Measurements from ENCODE around the gene KCNG1.
A peak's percentile ranks its signal among the peaks of the same experiment; 100 is the strongest.

KCNG1 gene

GRCh38 chr20:50991076-50991475, 31.8 kb downstream of the KCNG1 start:
- Histone ChIP-seq H3K4me3 (ENCODE audit: low read depth in 1 of 2, low read length in 1 of 2) (no peak overlapping the region), H3K9me3 (no peaks in the 10 kb centered on the region), H3K27me3 (peaks cover 30% of the 10 kb centered on the region), H3K4me1 (ENCODE audit: control insufficient read depth in 1 of 2, insufficient read depth in 1 of 2, low read depth in 1 of 2, low read length in 1 of 2) (no peaks in the 10 kb centered on the region), H3K27ac (no peak overlapping the region), H3K36me3 (no peaks in the 10 kb centered on the region)
- TF ChIP-seq CTCF (IDR thresholded peaks at IDR 0.05): no peak

- no peaks in the 10 kb centered on the region for H3K36me3 ChIP-seq
- peak; percentile 67 for TF ChIP-seq CTCF (IDR thresholded peaks at IDR 0.05)
- H3K4me3 ChIP-seq (ENCODE audit: low read depth in 1 of 2, low read length in 1 of 2): no peak overlapping the region
- no peaks in the 10 kb centered on the region for H3K4me1 ChIP-seq (ENCODE audit: control insufficient read depth in 1 of 2, insufficient read depth in 1 of 2, low read depth in 1 of 2, low read length in 1 of 2)
- H3K9me3 ChIP-seq: no peaks in the 10 kb centered on the region
- H3K27me3 ChIP-seq: peaks cover 56% of the 10 kb centered on the region
- H3K27ac ChIP-seq: no peak overlapping the region
Measured at GRCh38 chr20:50987493-50988210, 35.3 kb downstream of the KCNG1 start.

GRCh38 chr20:50983321-50983720, 39.6 kb downstream of the KCNG1 start:
- Histone ChIP-seq H3K36me3 (no peaks in the 10 kb centered on the region), H3K4me3 (ENCODE audit: low read depth in 1 of 2, low read length in 1 of 2) (no peak overlapping the region), H3K27ac (no peak overlapping the region), H3K4me1 (ENCODE audit: control insufficient read depth in 1 of 2, insufficient read depth in 1 of 2, low read depth in 1 of 2, low read length in 1 of 2) (no peaks in the 10 kb centered on the region), H3K27me3 (peaks cover 58% of the 10 kb centered on the region), H3K9me3 (no peaks in the 10 kb centered on the region)
- TF ChIP-seq CTCF (IDR thresholded peaks at IDR 0.05): no peak

- no peaks in the 10 kb centered on the region for H3K4me1 ChIP-seq (ENCODE audit: control insufficient read depth in 1 of 2, insufficient read depth in 1 of 2, low read depth in 1 of 2, low read length in 1 of 2)
- no peak for TF ChIP-seq CTCF (IDR thresholded peaks at IDR 0.05)
- H3K4me3 ChIP-seq (ENCODE audit: low read depth in 1 of 2, low read length in 1 of 2): no peak overlapping the region
- H3K27ac ChIP-seq: no peak overlapping the region
- H3K27me3 ChIP-seq: peaks cover 55% of the 10 kb centered on the region
- no peaks in the 10 kb centered on the region for H3K9me3 ChIP-seq
- H3K36me3 ChIP-seq: no peaks in the 10 kb centered on the region
Measured at GRCh38 chr20:50982363-50982762, 40.5 kb downstream of the KCNG1 start.

DNA sequence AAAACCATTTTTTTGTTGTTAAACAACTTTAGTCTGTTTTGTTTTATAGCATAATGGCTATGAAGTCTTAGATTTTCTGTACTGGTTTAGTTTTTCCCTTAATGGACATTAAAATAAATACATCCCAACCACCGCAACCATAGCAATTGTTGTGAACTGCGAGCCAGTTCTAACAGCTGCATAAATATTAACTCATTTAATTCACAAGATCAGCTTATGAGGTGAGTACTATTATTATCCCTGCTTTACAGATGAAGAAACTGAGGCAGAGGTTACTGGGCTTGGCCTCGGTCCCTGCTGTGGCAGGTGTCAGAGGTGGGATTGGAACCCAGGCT, 41.2 kb downstream of the KCNG1 start:
- no peaks in the 10 kb centered on the region for H3K9me3 ChIP-seq
- no peak for TF ChIP-seq CTCF (IDR thresholded peaks at IDR 0.05)
- H3K27ac ChIP-seq: no peak overlapping the region
- peaks cover 51% of the 10 kb centered on the region for H3K27me3 ChIP-seq
- no peaks in the 10 kb centered on the region for H3K36me3 ChIP-seq
- no peak overlapping the region for H3K4me3 ChIP-seq (ENCODE audit: low read depth in 1 of 2, low read length in 1 of 2)
- H3K4me1 ChIP-seq (ENCODE audit: control insufficient read depth in 1 of 2, insufficient read depth in 1 of 2, low read depth in 1 of 2, low read length in 1 of 2): no peaks in the 10 kb centered on the region

Measured in neutrophil (primary cell).